GM18502 (cell line): ENCODE measurements around the gene POU2F2.

Experiments
- ATAC-seq: cut with Tn5 transposase; IDR thresholded peaks from one replicate; pipeline ENCODE4 v1.9.1; 2021; ENCODE audit warnings: mild to moderate bottlenecking; ENCODE audit not compliant: unreplicated experiment, poor library complexity

Gene POU2F2

GRCh38 chr19:42129399-42130253, 2.6 kb downstream of the POU2F2 start:
- ATAC-seq = peak; percentile 49

GRCh38 chr19:42126574-42126973, 5.7 kb downstream of the POU2F2 start:
- no peak for ATAC-seq

DNA sequence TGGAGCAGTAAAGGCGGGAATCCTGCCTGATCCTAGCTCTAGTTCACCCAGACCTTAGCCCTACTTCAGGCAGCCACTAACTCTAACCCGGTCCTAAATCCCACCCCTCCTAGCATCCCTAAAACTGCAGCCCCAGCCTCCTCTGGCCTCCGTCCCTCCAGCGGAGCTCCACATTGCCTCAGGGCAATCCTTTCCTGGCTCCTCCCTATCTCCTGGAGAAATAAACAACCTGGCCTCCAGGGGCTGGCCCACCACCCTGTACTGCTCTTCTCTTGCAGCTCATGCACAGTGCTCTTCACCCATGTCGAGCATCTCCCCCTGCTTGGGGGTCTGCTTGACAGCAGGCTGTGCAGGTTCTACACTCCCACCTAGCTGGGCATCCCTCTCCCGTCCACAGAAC, 6.7 kb downstream of the POU2F2 start:
- ATAC-seq = no peak

DNA sequence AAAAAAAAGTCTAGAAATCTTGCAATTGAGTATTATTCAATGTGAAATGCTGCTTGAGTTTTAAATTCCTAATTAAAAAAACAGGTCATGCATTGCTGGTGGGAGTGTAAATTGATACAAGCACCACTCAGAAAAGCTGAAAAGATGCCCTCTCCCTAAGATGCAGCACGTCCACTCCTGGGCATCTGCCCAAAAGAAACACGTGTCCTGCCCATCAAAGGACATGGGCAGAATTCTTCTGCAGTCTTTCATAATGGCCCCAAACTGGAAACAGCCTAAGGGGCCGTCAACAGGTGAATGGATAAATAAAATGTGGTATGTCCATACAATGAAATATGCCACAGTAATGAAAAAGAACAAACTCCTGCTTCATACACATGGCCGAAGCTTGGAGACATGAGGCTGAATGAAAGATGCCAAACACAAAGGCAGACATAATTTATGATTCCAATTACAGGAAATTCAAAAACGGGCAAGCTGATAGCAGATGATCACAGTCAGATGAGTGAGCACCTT, 7.8 kb downstream of the POU2F2 start:
- no peak for ATAC-seq

GRCh38 chr19:42123765-42124164, 8.5 kb downstream of the POU2F2 start:
- ATAC-seq = no peak

GRCh38 chr19:42122691-42123607, 9.3 kb downstream of the POU2F2 start:
- ATAC-seq = no peak

- peak; percentile 52 for ATAC-seq
Measured at GRCh38 chr19:42121656-42122069, 10.6 kb downstream of the POU2F2 start.

- no peak for ATAC-seq
Measured at GRCh38 chr19:42121036-42121621, 11.1 kb downstream of the POU2F2 start.

- ATAC-seq = no peak
Measured at GRCh38 chr19:42120276-42120980, 11.8 kb downstream of the POU2F2 start.

DNA sequence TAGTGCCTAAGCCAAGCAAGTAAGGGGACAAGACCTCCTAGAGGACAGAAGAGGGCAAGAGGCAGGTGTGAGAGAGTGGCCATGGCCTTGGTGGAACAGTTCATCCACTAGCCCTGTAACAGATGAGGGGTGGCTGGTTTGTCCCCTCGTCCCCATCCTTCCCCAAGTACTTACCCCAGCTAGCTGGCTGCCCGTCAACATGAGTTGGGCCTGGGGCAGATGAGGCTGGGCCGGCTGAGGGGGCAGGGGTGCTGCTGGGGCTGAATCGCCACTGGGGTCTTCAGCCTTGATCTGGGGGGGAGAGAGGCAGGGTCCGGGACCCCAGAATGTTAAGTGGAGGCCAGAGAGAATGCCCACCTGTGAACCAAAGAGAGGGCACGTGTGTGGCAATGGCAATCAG, 15.2 kb downstream of the POU2F2 start:
- ATAC-seq = no peak

DNA sequence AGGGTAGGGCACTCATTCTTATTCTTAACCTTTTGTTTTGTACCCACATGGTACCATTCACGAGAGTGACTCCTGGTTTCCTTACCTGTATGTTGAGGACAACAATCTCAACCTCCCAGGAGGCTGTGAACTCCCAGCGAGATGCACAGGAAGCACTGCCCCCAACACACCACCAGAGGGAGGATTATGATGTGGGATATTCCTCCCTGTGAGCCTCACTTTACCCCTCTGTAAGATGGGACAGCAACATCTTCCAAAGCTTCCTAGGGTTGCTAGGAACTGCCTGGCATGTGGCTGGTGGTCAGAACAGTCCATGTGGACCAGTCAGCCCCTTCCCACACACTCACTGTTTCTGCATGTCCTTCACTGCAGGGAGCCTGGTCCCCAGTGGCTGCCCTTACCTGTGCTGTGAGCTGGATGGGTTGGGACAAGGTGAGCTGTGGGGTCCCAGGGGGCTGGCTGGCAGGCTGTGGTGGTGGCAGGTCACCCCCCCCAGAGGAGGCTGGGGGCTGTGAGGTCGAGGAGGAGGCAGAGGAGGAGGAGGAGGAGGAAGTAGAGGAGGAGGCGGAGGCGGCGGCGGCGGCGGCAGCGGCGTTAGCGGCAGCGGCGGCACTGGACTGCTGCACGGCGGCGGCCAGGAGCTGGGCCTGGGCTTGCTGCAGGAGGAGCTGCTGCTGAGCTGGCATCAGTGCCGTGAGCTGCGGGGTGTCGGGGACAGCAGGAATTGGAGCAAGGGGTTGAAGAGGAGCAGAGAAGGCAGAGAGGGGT, 15.8 kb downstream of the POU2F2 start:
- no peak for ATAC-seq

GRCh38 chr19:42115705-42116104, 16.5 kb downstream of the POU2F2 start:
- ATAC-seq = no peak

DNA sequence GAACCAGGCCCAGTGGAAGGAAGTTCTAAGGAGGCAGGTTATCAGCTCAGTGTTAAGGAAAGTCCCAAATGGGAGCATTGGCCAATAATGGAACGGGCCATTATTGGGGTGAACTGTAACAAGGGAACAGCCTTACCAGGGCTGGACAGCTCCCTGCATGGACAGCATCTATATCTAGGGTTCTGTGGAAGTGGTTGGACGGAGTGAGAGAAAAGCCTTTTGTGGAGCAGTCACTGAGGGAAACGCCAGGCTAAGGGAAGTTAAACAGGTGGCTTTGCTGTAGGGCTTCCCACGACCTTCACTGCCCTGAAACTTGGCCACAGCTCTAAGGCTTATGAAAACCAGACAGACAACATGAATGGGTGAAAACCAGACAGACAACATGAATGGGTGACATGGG, 17.0 kb downstream of the POU2F2 start:
- no peak for ATAC-seq

GRCh38 chr19:42114412-42114811, 17.8 kb downstream of the POU2F2 start:
- ATAC-seq = peak; percentile 67

GRCh38 chr19:42113641-42114348, 18.5 kb downstream of the POU2F2 start:
- ATAC-seq = peak; percentile 54

- no peak for ATAC-seq
Measured at GRCh38 chr19:42111811-42112210, 20.4 kb downstream of the POU2F2 start.

DNA sequence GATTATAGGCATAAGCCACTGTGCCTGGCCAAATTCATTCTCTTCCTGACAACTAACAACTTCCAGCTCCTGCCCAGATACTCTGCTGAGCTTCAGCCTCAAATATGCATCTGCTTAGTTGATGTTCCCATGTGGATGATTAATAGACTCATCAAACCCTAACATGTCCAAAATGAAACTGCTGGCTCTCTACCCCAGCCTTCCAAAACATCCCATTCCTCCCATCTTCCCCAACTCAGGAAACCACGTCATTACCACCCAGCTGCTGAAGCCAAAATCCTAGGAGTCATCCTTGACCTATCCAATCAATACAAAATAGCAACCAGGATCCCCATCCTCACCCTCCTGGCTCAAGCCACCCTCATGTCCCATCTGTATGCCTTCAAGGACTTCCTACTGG, 20.9 kb downstream of the POU2F2 start:
- no peak for ATAC-seq

DNA sequence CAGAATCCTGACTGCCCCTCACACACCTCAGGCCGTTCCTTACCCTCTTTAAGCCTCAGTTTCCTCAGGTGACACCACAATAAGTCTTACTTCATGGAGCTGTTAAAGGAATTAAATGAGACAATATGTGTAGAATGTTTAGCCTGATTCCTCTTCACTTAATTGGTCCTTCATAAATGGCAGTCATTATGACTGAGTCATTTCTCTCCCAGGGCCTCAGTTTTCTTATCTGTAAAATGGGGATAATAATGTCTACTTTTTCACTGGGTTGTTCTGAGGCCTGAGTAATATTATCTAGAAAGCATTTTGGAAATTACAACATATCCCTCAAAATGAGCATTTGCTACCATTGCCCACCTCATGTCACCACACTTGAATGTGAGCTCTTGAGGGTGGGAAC, 21.6 kb downstream of the POU2F2 start:
- ATAC-seq = no peak

GRCh38 chr19:42109896-42110295, 22.4 kb downstream of the POU2F2 start:
- ATAC-seq = no peak
